ENCODE results near the gene ZSCAN23.
"Not testable (repeated sequence)": the region's sequence is repeated elsewhere in the genome, so short reads cannot be mapped to it uniquely, and the experiment has no call there.

ZSCAN23 gene

DNA sequence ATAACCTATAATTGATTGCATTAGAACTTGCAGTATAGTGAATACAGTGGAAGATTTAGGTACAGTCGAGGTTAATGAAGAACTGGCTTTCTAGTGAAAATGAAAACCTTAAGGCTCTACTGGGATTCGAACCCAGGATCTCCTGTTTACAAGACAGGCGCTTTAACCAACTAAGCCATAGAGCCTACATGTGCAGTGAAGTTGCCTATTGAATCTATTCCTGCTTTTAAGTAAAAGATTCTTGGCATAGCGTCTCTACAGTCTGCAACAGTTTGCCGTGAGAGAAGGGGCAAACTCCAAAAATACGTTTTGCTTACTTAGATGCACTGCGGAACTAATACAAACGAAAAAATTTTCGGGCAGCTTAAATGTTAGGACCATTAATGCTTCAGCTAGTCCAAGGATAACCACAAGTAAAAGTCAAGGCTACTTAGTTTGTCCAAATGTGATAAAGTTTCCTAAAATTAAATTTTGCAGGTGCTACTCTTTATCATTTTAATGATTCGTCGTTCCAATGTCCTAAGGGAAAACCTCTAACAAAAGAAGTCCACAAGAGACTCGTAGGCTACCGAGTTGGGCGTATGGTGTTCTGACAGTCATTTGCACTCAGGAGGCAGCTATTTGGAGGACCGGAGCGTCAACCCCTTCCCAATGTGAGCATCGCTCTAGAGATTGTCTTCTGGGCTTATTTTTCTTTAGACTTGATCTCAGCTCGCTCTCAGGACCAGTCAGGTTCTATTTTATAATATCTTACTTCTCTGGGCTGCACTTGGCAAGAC, 31.3 kb upstream of the ZSCAN23 start:
- Histone ChIP-seq H3K27ac (ENCODE audit: low read depth, low read length) (no peak overlapping the region), H3K27me3 (ENCODE audit: control insufficient read depth, insufficient read depth, low read length) (peaks cover 4% of the 10 kb centered on the region; the same call in 1 of the 2 replicates), H3K36me3 (ENCODE audit: control insufficient read depth, insufficient read depth, low read length) (no peaks in the 10 kb centered on the region), H3K4me3 (ENCODE audit: low read depth, low read length) (peak overlapping the region; percentile 86), H3K9ac (ENCODE audit: low read depth, low read length) (no peak overlapping the region), H3K4me1 (ENCODE audit: control insufficient read depth, insufficient read depth, low read length) (no peaks in the 10 kb centered on the region), H3K9me3 (ENCODE audit: control insufficient read depth, insufficient read depth, low read length) (no peaks in the 10 kb centered on the region)

DNA sequence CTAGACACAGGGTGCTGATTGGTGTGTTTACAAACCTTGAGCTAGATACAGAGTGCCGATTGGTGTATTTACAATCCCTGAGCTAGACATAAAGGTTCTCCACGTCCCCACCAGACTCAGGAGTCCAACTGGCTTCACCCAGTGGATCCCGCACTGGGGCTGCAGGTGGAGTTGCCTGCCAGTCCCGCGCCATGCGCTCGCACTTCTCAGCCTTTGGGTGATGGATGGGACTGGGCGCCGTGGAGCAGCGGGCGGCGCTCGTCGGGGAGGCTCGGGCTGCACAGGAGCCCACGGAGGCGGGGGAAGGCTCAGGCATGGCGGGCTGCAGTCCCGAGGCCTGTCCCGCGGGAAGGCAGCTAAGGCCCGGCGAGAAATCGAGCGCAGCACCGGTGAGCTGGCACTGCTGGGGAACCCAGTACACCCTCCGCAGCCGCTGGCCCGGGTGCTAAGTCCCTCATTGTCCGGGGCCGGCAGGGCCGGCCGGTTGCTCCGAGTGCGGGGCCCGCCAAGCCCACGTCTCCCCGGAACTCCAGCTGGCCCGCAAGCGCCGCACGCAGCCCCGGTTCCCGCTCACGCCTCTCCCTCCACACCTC, 26.0 kb upstream of the ZSCAN23 start:
- not testable (repeated sequence) for H3K4me3 ChIP-seq (ENCODE audit: low read depth, low read length); H3K27ac ChIP-seq (ENCODE audit: low read depth, low read length); H3K9ac ChIP-seq (ENCODE audit: low read depth, low read length); H3K4me1 ChIP-seq (ENCODE audit: control insufficient read depth, insufficient read depth, low read length); H3K9me3 ChIP-seq (ENCODE audit: control insufficient read depth, insufficient read depth, low read length); H3K36me3 ChIP-seq (ENCODE audit: control insufficient read depth, insufficient read depth, low read length); H3K27me3 ChIP-seq (ENCODE audit: control insufficient read depth, insufficient read depth, low read length)

DNA sequence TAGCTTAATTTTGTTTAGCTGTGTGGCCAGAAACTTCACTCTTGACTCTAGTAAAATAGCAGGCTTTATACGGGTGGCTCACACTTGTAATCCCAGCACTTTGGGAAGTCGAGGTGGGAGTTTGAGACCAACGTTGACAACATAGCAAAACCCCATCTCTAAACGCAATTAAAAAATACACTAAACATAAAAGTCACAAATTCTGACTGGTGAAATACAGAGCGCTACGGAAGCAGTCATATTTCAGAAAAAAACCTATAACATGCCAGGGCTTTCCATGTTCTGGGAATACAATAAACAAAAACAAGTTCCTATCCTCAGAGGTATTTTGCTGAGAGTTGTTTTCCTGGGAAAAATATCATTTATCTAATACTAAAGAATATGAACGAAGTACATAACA, 24.8 kb upstream of the ZSCAN23 start:
- H3K9ac ChIP-seq (ENCODE audit: low read depth, low read length), result no peak overlapping the region
- no peaks in the 10 kb centered on the region; the same call in 1 of the 2 replicates for H3K27me3 ChIP-seq (ENCODE audit: control insufficient read depth, insufficient read depth, low read length)
- no peaks in the 10 kb centered on the region for H3K9me3 ChIP-seq (ENCODE audit: control insufficient read depth, insufficient read depth, low read length)
- no peak overlapping the region for H3K4me3 ChIP-seq (ENCODE audit: low read depth, low read length)
- H3K36me3 ChIP-seq (ENCODE audit: control insufficient read depth, insufficient read depth, low read length), result no peaks in the 10 kb centered on the region
- H3K27ac ChIP-seq (ENCODE audit: low read depth, low read length), result no peak overlapping the region
- no peaks in the 10 kb centered on the region for H3K4me1 ChIP-seq (ENCODE audit: control insufficient read depth, insufficient read depth, low read length)

DNA sequence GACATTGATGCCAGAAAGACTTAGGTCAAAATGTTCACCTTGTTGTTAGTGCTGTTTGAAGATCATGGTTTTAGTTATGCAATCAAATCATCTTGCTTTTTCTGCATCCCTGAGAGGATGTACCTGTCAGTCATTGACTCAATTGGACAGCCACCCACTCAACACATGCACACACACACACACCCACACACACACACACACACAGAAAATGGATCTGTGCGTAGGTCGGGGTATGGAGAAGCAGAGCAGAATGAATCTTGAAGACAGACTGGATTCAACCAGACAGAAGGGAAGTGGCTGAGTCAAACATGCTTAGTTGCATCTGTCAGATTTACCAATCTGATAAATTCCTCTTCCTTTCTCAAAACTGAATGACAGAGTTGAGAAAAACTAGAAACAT, 19.1 kb upstream of the ZSCAN23 start:
- Histone ChIP-seq H3K4me1 (ENCODE audit: control insufficient read depth, insufficient read depth, low read length) (no peaks in the 10 kb centered on the region), H3K9me3 (ENCODE audit: control insufficient read depth, insufficient read depth, low read length) (no peaks in the 10 kb centered on the region), H3K27ac (ENCODE audit: low read depth, low read length) (no peak overlapping the region), H3K4me3 (ENCODE audit: low read depth, low read length) (no peak overlapping the region), H3K36me3 (ENCODE audit: control insufficient read depth, insufficient read depth, low read length) (no peaks in the 10 kb centered on the region), H3K27me3 (ENCODE audit: control insufficient read depth, insufficient read depth, low read length) (no peaks in the 10 kb centered on the region; the same call in none of the 2 replicates), H3K9ac (ENCODE audit: low read depth, low read length) (no peak overlapping the region)

DNA sequence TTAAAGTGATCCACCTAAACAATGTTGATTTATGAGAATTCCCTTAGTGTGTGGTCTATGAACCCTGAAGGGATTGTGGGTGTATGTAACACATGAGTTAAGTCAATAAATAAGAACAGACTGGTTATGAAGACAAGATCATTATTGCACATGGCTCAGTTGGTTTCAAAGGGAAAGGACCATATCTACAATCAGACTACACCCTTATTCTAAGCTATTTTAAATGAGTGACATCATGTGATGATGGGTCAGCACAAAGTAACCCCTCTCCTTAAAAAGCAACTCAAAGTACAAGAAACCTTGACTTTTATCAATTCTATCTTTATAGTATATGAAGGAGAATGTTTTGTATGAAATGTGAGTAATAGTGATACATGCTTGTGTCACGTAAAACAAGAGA, 15.3 kb upstream of the ZSCAN23 start:
- no peaks in the 10 kb centered on the region for H3K9me3 ChIP-seq (ENCODE audit: control insufficient read depth, insufficient read depth, low read length)

DNA sequence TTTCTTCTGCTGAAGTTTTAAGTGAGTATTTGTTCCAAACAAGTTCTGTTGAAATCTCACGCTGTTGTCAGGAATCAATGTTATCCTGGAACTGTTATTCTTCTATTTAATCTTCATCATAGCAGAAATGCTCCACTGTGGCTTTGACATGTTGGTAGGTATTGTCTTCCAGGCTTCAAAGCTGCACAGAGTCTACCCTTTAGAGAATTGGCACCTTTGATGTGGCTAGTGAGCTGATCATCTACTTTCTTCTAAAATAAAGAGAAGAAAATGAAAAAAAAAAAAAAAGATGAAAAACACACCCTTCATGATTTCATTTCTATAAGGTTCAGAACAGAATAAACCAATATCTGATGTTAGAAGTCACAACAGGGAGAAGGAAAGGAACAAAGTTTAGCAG, 5.8 kb upstream of the ZSCAN23 start:
- no peak overlapping the region for H3K9ac ChIP-seq (ENCODE audit: low read depth, low read length)

More for the DNA sequence above, 15.3 kb upstream of the ZSCAN23 start:
- Histone ChIP-seq H3K27ac (ENCODE audit: low read depth, low read length) (no peak overlapping the region), H3K9ac (ENCODE audit: low read depth, low read length) (no peak overlapping the region), H3K4me3 (ENCODE audit: low read depth, low read length) (no peak overlapping the region), H3K4me1 (ENCODE audit: control insufficient read depth, insufficient read depth, low read length) (no peaks in the 10 kb centered on the region), H3K27me3 (ENCODE audit: control insufficient read depth, insufficient read depth, low read length) (peaks cover 3% of the 10 kb centered on the region), H3K36me3 (ENCODE audit: control insufficient read depth, insufficient read depth, low read length) (no peaks in the 10 kb centered on the region)

DNA sequence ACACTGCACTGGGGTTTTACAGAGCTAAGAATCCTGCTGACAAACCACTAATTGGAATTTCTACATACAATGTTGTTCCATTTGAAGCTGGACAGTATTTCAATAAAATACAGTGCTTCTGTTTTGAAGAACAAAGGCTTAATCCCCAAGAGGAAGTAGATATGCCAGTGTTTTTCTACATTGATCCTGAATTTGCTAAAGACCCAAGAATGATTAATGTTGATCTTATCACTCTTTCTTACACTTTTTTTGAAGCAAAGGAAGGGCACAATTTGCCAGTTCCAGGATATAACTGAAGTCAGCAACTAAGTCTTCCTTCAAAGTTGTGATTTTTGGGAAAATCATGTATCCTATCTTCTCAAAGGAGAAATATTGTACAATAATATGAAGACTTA, 4.2 kb upstream of the ZSCAN23 start:
- H3K4me1 ChIP-seq (ENCODE audit: control insufficient read depth, insufficient read depth, low read length); H3K9ac ChIP-seq (ENCODE audit: low read depth, low read length); H3K27ac ChIP-seq (ENCODE audit: low read depth, low read length); H3K27me3 ChIP-seq (ENCODE audit: control insufficient read depth, insufficient read depth, low read length); H3K9me3 ChIP-seq (ENCODE audit: control insufficient read depth, insufficient read depth, low read length); H3K36me3 ChIP-seq (ENCODE audit: control insufficient read depth, insufficient read depth, low read length): not testable (repeated sequence)
- H3K4me3 ChIP-seq (ENCODE audit: low read depth, low read length), result peak overlapping the region; percentile 76

More for the DNA sequence above, 5.8 kb upstream of the ZSCAN23 start:
- no peaks in the 10 kb centered on the region for H3K4me1 ChIP-seq (ENCODE audit: control insufficient read depth, insufficient read depth, low read length)
- H3K27me3 ChIP-seq (ENCODE audit: control insufficient read depth, insufficient read depth, low read length), result no peaks in the 10 kb centered on the region
- H3K9me3 ChIP-seq (ENCODE audit: control insufficient read depth, insufficient read depth, low read length), result no peaks in the 10 kb centered on the region
- no peak overlapping the region for H3K4me3 ChIP-seq (ENCODE audit: low read depth, low read length)
- no peaks in the 10 kb centered on the region for H3K36me3 ChIP-seq (ENCODE audit: control insufficient read depth, insufficient read depth, low read length)
- no peak overlapping the region for H3K27ac ChIP-seq (ENCODE audit: low read depth, low read length)

DNA sequence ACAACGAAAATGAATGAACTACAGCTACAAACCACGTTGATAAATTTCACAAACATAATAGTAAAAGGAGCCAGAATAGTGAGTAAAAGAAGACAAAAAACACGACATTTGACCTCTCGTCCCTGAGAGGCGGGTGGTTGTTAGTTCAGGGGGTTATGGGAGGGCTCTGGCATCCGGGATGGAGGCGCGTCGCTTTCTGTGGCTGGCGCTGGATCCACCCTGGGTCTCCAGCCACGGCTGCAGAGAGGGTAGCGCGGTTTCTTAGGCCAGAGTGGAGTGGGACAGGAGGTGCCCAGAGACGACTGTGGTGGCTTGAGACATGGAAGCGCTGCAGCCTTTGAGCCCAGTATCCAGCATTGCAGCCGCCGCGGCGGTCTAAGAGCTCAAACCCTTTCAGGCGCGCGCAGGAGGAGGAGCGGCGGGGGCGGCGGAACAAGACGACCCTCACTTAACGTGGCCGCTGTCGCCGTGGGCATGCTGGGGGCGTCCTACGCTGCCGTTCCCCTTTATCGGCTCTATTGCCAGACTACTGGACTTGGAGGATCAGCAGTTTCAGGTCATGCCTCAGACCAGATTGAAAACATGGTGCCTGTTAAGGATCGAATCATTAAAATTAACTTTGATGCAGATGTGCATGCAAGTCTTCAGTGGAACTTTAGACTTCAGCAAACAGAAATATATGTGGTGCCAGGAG, 3.7 kb upstream of the ZSCAN23 start:
- Histone ChIP-seq H3K27ac (ENCODE audit: low read depth, low read length) (no peak overlapping the region), H3K4me3 (ENCODE audit: low read depth, low read length) (peak overlapping the region; percentile 76), H3K9ac (ENCODE audit: low read depth, low read length) (peak overlapping the region; percentile 58), H3K27me3 (ENCODE audit: control insufficient read depth, insufficient read depth, low read length) (no peaks in the 10 kb centered on the region), H3K36me3 (ENCODE audit: control insufficient read depth, insufficient read depth, low read length) (no peaks in the 10 kb centered on the region), H3K4me1 (ENCODE audit: control insufficient read depth, insufficient read depth, low read length) (no peaks in the 10 kb centered on the region), H3K9me3 (ENCODE audit: control insufficient read depth, insufficient read depth, low read length) (no peaks in the 10 kb centered on the region)

DNA sequence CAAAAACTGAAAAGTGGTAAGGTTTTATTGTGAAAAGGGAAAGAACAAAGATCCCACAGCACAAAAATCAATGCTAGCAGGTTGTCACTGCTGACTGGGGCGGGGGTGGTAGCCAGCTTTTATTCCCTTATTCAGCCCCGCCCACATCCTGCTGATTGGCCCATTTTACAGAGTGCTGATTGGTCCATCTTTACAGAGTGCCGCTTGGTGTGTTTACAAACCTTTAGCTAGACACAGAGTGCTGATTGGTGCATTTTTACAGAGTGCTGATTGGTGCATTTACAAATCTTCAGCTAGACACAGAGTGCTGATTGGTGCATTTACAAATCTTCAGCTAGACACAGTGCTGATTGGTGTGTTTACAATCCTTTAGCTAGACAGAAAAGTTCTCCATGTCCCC, 1.5 kb upstream of the ZSCAN23 start:
- not testable (repeated sequence) for H3K36me3 ChIP-seq (ENCODE audit: control insufficient read depth, insufficient read depth, low read length); H3K27me3 ChIP-seq (ENCODE audit: control insufficient read depth, insufficient read depth, low read length); H3K4me1 ChIP-seq (ENCODE audit: control insufficient read depth, insufficient read depth, low read length); H3K9me3 ChIP-seq (ENCODE audit: control insufficient read depth, insufficient read depth, low read length); H3K4me3 ChIP-seq (ENCODE audit: low read depth, low read length); H3K27ac ChIP-seq (ENCODE audit: low read depth, low read length); H3K9ac ChIP-seq (ENCODE audit: low read depth, low read length)

DNA sequence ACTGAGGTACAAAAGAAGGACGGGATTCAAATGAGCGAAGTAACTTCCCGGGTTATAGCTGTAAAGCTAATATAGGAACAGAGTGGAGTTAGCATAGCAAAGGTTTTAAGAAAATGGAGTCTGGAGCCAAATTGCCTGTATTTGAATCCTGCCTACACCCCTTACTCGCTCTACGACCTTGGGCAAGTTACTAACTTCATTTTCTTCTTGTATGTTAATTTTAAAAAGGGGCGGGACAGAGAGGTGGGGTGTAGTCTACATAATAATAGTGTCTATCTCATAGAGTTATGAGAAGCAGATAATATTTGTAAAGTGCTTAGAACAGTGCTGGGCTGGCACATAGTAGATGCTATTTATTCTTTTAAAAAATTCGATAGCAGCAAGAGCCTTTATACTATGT, 705 bp downstream of the ZSCAN23 start:
- Histone ChIP-seq H3K9ac (ENCODE audit: low read depth, low read length) (peak overlapping the region; percentile 82), H3K4me1 (ENCODE audit: control insufficient read depth, insufficient read depth, low read length) (no peaks in the 10 kb centered on the region), H3K4me3 (ENCODE audit: low read depth, low read length) (peak overlapping the region; percentile 85), H3K36me3 (ENCODE audit: control insufficient read depth, insufficient read depth, low read length) (no peaks in the 10 kb centered on the region), H3K9me3 (ENCODE audit: control insufficient read depth, insufficient read depth, low read length) (no peaks in the 10 kb centered on the region), H3K27ac (ENCODE audit: low read depth, low read length) (peak overlapping the region; percentile 86), H3K27me3 (ENCODE audit: control insufficient read depth, insufficient read depth, low read length) (no peaks in the 10 kb centered on the region)

DNA sequence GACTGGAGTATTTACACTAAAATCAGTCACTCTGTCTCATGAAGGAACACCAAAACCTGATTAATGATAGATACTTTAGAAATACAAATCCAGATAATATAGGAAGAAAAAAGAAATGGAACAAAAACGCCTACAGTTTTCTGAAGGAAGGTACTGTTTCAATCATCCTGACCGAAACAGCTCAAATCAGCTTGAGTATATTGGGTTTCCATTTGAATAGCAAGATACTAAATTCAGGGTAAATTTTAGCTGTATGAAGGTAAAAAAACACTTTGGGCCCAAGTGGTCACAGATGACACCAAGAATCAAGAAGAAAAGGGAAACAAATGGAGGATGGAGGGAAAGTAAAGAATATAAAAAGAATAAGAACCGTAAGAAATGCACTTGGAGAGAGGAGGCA, 6.9 kb downstream of the ZSCAN23 start:
- Histone ChIP-seq H3K4me3 (ENCODE audit: low read depth, low read length) (no peak overlapping the region), H3K27ac (ENCODE audit: low read depth, low read length) (no peak overlapping the region), H3K9ac (ENCODE audit: low read depth, low read length) (no peak overlapping the region), H3K4me1 (ENCODE audit: control insufficient read depth, insufficient read depth, low read length) (no peaks in the 10 kb centered on the region), H3K9me3 (ENCODE audit: control insufficient read depth, insufficient read depth, low read length) (no peaks in the 10 kb centered on the region), H3K36me3 (ENCODE audit: control insufficient read depth, insufficient read depth, low read length) (peaks cover 31% of the 10 kb centered on the region), H3K27me3 (ENCODE audit: control insufficient read depth, insufficient read depth, low read length) (no peaks in the 10 kb centered on the region)

All from HUES48 (cell line).